Hematopoietic multipotent progenitor cell treated with erythropoietin and hydrocortisone succinate and interleukin-3 and kit ligand, for 8 days (in vitro differentiated cells): Measurements from ENCODE around the gene ASPDH.

Experiments used
- DNase-seq: peaks from one replicate; pipeline ENCODE4 v3.0.0-alpha.2; 2015

ASPDH gene

GRCh38 chr19:50513746-50514345 lies at the start of gene ASPDH:
Gene ASPDH, minus strand, starts transcription at chr19:50513913. Its CDS starts 90 bp downstream, at chr19:50513823.
- DNase-seq, result no peak

- DNase-seq, result no peak
Observed at GRCh38 chr19:50562996-50563395, 49.3 kb upstream of the ASPDH start.

- no peak for DNase-seq
Observed at GRCh38 chr19:50562329-50562728, 48.6 kb upstream of the ASPDH start.

- no peak for DNase-seq
Observed at GRCh38 chr19:50559636-50560035, 45.9 kb upstream of the ASPDH start.

GRCh38 chr19:50558449-50558848 lies 44.7 kb upstream of the ASPDH start:
- DNase-seq, result no peak

GRCh38 chr19:50558039-50558438 lies 44.3 kb upstream of the ASPDH start:
- no peak for DNase-seq

- no peak for DNase-seq
Observed at GRCh38 chr19:50557009-50557613, 43.4 kb upstream of the ASPDH start.

GRCh38 chr19:50556282-50557008 lies 42.7 kb upstream of the ASPDH start:
- DNase-seq, result peak; percentile 58

GRCh38 chr19:50555450-50556281 lies 42.0 kb upstream of the ASPDH start:
- no peak for DNase-seq

- no peak for DNase-seq
Observed at GRCh38 chr19:50555033-50555432, 41.3 kb upstream of the ASPDH start.

GRCh38 chr19:50554212-50554611 lies 40.5 kb upstream of the ASPDH start:
- no peak for DNase-seq

GRCh38 chr19:50553134-50553703 lies 39.5 kb upstream of the ASPDH start:
- DNase-seq, result no peak

- no peak for DNase-seq
Observed at GRCh38 chr19:50552540-50552939, 38.8 kb upstream of the ASPDH start.

GRCh38 chr19:50551715-50552187 lies 38.0 kb upstream of the ASPDH start:
- DNase-seq, result peak; percentile 53

GRCh38 chr19:50551034-50551714 lies 37.5 kb upstream of the ASPDH start:
- no peak for DNase-seq

GRCh38 chr19:50550594-50550966 lies 36.9 kb upstream of the ASPDH start:
- DNase-seq, result no peak

- DNase-seq, result no peak
Observed at GRCh38 chr19:50549927-50550593, 36.3 kb upstream of the ASPDH start.

- DNase-seq, result no peak
Observed at GRCh38 chr19:50549059-50549926, 35.6 kb upstream of the ASPDH start.

GRCh38 chr19:50548191-50549058 lies 34.7 kb upstream of the ASPDH start:
- no peak for DNase-seq
